ENCODE measurements around the gene UBE2J2.

UBE2J2 gene

GRCh38 chr1:1228596-1229321 is 44.9 kb downstream of the UBE2J2 start:
- DNase-seq (ENCODE audit: low read depth in 2 of 3, low spot score in 2 of 3): no peak

GRCh38 chr1:1228187-1228586 is 45.5 kb downstream of the UBE2J2 start:
- no peak for DNase-seq (ENCODE audit: low read depth in 2 of 3, low spot score in 2 of 3)

- no peak for DNase-seq (ENCODE audit: low read depth in 2 of 3, low spot score in 2 of 3)
Observed at GRCh38 chr1:1227386-1227785, 46.3 kb downstream of the UBE2J2 start.

- DNase-seq (ENCODE audit: low read depth in 2 of 3, low spot score in 2 of 3): no peak
Observed at GRCh38 chr1:1226566-1227362, 46.9 kb downstream of the UBE2J2 start.

- DNase-seq (ENCODE audit: low read depth in 2 of 3, low spot score in 2 of 3): no peak
Observed at GRCh38 chr1:1225913-1226312, 47.7 kb downstream of the UBE2J2 start.

- DNase-seq (ENCODE audit: low read depth in 2 of 3, low spot score in 2 of 3): no peak
Observed at GRCh38 chr1:1225238-1225845, 48.3 kb downstream of the UBE2J2 start.

GRCh38 chr1:1223891-1224290 is 49.8 kb downstream of the UBE2J2 start:
- DNase-seq (ENCODE audit: low read depth in 2 of 3, low spot score in 2 of 3): no peak

GRCh38 chr1:1223321-1223720 is 50.3 kb downstream of the UBE2J2 start:
- no peak for DNase-seq (ENCODE audit: low read depth in 2 of 3, low spot score in 2 of 3)

GRCh38 chr1:1222575-1223225 is 51.0 kb downstream of the UBE2J2 start:
- no peak for DNase-seq (ENCODE audit: low read depth in 2 of 3, low spot score in 2 of 3)

GRCh38 chr1:1221887-1222574 is 51.6 kb downstream of the UBE2J2 start:
- DNase-seq (ENCODE audit: low read depth in 2 of 3, low spot score in 2 of 3): no peak

- DNase-seq (ENCODE audit: low read depth in 2 of 3, low spot score in 2 of 3): no peak
Observed at GRCh38 chr1:1220197-1220596, 53.5 kb downstream of the UBE2J2 start.

GRCh38 chr1:1219341-1219740 is 54.3 kb downstream of the UBE2J2 start:
- no peak for DNase-seq (ENCODE audit: low read depth in 2 of 3, low spot score in 2 of 3)

GRCh38 chr1:1218524-1219200 is 55.0 kb downstream of the UBE2J2 start:
- no peak for DNase-seq (ENCODE audit: low read depth in 2 of 3, low spot score in 2 of 3)

GRCh38 chr1:1217621-1218523 is 55.8 kb downstream of the UBE2J2 start:
- DNase-seq (ENCODE audit: low read depth in 2 of 3, low spot score in 2 of 3): no peak

GRCh38 chr1:1216770-1217620 is 56.7 kb downstream of the UBE2J2 start:
- DNase-seq (ENCODE audit: low read depth in 2 of 3, low spot score in 2 of 3): no peak

- no peak for DNase-seq (ENCODE audit: low read depth in 2 of 3, low spot score in 2 of 3)
Observed at GRCh38 chr1:1215881-1216605, 57.6 kb downstream of the UBE2J2 start.

GRCh38 chr1:1215080-1215676 is 58.5 kb downstream of the UBE2J2 start:
- DNase-seq (ENCODE audit: low read depth in 2 of 3, low spot score in 2 of 3): no peak

Data from activated CD8-positive, alpha-beta memory T cell treated with anti-CD3 and anti-CD28 coated beads for 48 hours (primary cell).